HG03039 (cell line): Measurements from ENCODE around the gene NXN.

Experiments used
- ATAC-seq: cut with Tn5 transposase; IDR thresholded peaks from one replicate; pipeline ENCODE4 v1.9.1; 2021; ENCODE audit warnings: mild to moderate bottlenecking, moderate library complexity; ENCODE audit not compliant: unreplicated experiment

NXN gene

DNA sequence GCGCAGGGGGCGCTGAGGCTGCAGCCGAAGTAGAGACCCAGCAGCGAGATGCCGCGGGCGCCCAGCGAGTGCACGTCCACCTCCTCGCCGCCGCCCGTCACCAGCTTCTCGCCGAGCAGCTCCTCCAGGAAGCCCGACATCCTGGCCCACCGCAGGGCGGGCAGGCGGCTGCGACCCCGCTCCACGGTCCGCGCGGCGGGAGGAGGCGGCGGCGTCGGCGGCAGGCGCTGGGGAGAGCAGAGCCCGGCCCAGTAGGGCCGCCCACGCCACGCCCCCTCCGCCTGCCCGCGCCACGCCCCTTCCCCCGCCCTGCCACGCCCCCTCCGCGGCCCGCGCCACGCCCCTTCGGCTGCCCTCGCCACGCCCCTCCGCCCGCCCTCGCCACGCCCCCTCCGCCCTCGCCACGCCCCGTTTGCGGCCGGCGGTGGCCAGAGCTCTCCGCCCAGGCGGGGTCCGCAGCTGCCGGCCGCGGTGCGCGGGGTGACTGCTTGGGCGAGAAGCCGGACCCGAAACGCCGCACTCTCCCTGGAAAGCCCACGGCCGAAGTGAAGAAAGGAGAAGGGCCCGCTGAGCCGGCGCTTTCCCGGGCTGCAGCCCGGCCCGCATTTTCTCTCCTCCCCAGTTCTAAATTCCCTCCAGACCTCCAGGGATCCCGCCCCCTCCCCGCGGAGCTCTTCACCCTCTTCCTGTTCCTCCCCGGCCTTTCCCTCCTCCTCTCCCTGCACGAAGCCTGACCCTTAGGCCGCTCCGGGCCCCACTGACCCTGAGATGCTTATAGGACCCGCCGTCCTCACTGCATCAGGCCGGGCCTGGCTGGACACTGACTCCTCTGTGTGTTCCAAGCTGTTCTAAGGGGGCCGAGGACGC lies at the start of gene NXN:
TSS of gene NXN (minus strand) at position 238 of the 867 bp plus-strand sequence.
- peak; percentile 59 for ATAC-seq

DNA sequence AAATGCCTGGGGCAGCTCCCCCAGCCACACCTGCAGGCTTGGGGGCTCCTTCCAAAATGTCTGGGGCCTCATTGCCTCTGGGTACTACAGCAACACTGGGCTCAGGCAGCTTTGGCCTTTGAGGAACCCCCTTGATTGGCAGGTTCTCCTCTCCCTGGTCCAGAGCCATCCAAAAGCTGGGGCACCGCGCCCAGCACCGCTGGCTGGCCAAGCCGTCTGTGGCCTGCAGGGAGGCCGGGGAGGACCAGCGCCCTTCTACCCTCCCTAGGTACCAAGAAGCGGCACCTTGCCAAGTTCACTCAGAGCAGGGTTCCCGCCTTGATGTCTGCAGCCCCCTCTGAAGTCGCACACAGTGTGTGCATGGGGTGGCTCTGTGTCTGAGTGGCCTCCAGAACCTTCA lies 47.5 kb upstream of the NXN start:
- ATAC-seq = no peak

DNA sequence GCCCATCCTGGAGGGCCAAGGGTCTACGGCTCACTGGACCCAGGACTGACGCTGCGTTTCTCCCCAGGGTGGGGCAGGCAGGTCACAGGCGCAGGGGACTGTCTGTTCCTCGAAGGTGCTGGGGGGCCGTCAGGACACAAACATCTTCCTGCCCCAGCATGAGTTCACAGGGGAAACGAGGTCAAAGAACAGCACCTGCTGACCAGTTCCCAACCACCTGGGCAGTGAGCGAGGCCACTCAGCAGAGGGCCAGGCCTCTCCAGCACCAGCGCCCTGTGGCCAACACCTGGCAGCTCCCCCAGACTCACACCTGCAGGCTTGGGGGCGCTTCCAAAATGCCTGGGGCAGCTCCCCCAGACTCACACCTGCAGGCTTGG lies 47.0 kb upstream of the NXN start:
- no peak for ATAC-seq

DNA sequence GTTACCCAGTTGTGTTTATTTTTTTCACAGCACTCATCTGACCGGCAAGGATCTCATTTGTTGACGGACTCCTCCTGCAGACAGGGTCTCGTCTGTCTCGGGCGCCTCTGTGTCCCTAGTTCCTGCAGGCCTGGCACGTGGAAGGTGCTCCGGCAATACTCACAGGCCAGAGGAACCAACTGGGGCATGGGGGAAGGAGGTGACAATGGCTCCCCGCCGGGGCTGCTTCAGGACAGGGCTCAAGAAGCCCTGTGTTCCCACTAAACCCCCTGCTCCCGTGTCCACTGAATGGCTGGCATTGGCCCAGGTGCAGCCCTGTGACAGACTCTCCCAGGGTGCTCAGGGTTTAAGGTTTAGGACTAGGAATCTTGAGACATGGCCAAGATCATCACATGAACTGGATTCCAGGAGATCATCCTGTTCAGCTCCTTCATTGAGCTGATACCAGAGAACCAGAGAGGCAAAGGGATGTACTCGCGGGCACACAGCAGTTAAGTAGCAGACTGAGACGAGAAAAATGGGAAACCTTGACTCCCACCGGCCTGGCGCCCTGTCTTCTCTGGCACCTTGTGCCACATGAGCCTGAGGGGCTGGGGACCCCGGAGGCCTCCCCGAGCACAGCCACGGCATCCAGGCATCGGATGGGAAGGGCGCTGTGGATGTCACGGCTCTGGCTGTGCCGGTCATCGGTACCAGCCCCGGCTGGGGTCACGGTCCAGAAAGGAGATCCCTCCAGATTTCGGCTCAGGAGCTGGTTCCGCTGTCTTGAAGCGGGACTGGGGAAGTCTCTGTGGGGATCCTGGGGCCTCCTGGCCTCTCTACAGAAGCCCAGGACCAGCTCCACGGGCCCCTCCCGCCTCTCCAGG lies 46.4 kb upstream of the NXN start:
- ATAC-seq = no peak

DNA sequence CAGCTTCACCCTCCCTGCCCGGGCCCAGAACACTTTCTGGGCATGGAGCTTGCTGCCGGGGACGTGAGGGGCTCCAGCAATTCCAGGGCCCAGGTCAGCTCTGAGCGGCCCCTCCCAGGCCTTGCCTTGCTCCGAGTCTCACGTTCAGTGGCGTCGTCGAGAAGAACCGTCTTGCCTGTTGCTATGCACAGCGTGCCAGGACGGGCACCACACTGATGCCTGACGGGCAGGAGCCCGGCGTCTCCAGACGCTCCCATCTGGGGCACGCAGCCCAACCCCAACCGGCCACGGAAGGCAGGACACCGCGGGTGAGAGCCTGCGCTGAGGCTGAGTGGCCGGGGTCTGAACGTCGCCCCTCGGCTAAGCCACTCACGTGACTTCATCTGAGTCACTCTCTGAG lies 44.5 kb upstream of the NXN start:
- ATAC-seq = no peak

DNA sequence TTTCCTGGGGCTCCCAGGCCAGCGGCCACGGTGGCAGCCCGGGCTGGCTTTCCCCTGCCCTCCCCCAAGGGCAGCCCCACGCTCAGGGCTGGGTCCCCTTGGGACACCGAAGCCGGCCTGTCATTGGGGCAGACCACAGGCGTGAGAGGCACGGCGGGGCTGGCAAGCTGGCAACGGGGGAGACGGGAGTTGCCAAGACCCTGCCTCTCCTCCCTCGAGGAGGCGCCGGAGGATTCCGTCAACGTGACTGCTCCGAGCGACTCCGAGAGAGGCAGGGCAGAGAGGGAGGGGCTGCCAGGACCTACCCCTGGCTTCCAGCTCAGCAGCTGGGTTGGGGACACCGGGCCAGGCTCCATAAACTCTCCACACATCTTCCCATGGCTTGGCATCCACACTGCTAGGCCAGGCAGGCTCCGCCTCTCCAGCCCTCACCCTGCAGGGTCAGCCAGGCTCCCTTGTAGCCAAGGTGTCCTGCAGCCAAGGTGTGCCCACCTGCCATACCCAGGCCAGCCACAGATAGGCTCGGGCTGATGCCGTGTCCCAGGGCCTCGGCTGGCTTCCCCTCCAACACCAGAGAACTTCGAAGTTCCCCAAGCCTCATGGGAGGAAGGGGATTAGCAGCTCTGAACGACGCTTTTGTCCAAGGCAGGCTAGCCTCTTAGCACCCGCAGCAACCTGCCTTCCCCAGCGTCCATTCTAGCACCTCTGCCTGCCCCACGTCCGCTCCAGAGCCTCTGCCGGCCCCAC lies 42.9 kb upstream of the NXN start:
- no peak for ATAC-seq

DNA sequence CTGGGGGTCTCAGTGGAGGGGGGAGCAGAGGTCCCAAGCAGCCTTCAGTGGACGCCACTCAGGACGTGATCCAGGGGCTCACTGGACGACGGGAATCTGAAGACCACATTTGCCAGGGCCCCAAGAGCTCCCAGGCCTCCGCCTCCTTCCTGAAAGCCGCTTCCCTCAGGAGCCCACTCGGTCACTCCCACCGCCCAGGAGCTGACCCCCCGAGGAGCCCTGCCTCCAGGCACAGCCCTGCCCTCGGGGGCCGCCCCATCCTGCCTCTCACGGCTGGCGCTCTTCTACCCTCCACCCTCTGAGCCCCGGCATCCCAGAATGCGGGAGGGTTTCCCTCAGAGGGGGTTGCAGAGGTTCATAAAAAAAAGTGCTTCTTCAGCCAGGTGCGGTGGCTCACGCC lies 41.6 kb upstream of the NXN start:
- no peak for ATAC-seq

DNA sequence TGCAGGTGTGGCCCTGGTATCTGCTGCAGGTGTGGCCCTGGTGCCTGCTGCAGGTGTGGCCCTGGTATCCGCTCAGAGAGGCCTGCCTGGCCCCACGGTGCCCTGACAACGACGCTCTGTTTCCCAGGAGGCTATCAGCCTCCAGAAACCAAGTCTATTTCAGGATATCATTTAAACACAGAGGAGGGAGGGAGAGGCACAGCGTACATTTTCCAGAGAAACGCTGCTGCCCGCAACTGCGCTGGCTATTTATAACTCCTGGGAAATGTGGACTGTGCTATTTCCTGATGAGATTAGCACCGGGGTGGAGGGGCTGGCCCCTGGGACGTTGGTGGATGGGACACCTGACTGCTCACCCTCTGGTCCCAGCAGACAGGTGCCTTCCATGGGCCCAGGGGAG lies 39.9 kb upstream of the NXN start:
- no peak for ATAC-seq

DNA sequence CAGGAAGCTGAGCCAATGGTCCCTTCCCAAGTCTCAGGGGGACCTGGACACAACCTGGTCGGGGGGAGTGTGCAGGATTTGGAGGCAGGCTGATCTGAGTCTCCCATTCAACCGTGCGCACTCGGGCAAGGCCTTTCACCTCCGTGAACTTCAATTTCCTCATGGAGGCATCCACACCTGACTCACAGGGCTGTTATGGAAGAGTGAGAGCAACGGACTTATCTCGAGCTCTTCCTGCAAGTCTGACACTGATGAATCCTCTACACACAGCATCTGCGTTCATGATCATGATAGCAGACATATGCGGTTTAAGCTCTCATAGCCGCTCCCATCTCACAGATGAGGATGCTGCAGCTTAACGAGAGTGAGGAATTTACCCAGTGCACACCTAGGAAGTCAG lies 39.0 kb upstream of the NXN start:
- no peak for ATAC-seq

DNA sequence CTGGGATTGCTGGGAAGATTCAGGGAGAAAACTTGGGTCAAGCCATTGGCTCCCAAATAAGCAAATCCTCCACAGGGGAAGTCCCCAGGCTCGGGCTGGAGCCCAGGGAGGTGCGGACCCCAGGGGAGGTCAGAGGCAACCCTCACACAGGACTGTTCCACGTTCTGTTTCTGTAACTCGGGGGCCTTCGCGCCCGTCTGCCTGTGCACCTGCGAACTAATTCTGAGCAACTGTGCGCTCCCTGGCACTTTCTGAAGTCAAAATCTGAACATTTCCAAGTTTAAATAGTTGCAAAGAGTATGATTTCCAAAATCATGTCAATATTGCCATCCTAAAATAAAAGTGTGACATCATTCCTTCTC lies 34.1 kb upstream of the NXN start:
- ATAC-seq = no peak

DNA sequence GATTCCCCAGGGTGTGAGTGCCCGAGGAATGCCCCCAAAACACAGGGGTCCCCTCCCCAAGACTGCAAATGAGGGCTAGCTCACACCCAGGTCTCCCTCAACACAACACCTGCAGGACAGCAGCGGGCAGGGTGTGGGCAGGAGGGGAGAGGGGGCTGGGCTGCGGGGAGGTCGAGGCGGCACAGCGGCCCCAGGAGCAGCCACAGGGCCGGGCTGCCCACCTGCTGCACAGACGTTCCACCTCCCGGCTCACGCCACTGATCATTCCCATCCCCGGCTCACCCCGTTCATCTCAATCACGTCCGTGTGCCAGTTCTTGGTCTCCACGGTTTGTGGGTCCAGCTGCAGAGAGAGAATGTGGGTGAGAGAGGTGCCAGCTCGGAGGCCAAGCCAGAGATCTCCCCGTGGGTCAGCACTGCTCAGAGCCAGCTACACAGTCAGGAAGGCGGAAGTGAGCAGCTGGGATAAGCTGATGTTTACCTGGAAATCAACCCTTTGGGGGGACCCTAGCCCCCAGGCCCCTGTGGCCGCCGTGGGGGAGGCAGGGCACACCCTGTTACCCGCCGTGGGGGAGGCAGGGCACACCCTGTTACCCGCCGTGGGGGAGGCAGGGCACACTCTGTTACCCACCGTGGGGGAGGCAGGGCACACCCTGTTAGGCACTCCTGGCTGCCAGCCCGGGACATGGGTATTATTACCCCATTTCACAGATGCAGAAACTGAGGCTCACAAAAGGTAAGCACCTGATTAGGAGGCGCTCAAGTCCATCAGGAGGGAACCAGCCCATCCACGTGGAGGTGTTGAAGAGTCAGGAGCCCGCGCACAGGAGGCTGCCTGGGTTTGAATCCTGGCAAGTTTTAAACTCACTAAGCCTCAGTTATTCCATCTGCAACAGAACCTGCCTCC lies 33.5 kb upstream of the NXN start:
- no peak for ATAC-seq

DNA sequence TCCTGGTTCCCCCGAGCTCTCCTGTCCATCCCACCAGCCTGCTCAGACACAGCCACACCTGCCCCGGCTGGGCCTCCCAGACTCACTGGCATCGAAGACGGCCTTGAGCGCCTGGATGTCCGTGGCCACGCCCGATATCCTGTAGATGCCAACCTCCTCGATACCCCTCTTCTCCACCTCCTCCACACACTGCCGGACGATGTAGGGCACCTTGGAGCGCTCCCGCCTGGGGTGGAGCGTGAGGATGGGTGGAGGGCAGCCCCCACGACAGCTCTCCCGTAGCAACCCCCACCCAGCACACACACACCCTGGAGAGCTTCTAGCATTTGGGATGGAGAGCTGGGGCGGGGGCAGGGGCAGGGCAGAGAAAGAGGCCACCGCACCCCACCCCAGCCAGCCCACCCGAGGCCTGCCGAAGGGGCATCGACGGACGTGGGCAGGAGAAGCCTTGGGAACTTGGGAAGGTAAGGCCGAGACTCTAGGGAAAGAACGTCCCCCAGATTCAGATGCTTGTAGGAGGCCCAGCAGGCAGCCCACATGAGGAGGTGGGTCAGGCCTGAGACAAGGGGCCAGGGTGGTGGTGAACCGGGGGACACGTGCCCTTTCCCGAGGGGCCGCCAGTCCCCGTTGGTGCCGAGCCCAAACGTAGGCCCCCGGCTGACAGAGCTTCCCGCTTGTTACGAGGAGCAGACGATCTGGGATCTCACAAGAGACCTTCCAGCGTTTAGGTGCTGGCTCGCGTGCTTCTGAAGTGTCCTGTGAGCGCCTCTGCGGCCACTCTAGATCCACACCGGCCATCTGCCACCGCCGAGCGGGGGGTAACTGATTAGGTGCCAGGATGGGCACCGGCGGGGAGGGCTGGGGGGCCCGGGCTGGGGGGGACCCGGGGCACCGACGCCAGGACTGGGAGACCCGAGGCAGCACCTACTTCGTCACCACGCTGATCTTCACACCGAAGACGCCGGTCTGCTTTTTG lies 32.5 kb upstream of the NXN start:
- no peak for ATAC-seq

DNA sequence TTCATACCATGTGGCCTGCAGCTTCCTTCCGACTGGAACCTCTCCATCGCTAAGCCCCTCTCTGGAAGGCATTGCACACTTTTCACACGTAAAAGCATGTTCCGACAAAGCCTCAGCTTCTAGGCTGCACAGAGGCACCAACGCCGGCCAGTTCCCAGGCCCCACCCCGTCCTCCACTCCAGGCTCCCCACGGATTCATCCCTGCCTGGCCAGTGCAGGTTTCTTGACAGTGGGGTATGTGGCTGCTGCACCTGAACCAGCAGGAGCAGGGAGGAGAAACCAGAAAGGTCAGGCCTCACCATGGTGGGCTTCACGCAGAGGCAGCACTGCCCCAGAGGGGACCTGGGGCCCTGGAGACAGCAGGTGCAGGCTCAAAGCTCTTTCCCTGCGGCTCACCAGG lies 31.6 kb upstream of the NXN start:
- no peak for ATAC-seq

DNA sequence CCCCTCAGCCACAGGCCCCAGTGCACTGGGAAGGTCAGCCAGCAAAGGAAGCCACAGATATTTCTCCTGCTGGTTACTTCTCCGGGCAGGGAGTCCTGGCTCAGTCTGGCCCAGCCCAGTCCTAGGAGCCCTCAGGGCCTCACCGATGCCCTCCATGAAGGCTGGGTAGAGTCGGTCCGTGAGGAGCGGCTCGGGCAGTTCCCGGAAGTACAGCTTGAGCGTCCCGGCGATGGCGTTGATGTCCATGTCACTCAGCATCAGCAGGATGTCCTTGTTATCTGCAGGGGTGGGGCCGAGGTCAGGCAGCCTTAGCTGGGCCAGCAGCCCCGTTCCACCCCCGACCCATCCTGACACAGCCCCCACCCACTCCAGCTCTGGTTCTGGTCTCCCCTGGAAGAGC lies 31.0 kb upstream of the NXN start:
- no peak for ATAC-seq

DNA sequence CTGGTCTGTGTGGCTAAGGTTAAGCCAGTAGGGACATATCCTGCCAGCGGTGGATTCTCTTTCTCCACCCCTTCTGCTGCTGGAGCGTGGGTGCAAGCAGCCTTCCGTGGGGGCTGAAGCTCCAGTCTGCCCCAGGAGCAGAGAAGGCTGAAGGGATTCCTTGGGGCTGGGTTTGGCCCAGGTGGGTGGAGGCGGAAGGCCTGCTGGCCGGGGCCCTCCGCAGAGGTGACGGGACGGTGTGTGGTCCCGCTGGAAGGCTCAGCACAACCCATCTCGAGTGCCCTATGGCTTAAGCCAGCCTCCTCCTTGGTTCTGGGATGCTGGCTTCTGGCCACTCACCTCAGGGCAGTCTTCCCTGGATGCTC lies 30.5 kb upstream of the NXN start:
- no peak for ATAC-seq

DNA sequence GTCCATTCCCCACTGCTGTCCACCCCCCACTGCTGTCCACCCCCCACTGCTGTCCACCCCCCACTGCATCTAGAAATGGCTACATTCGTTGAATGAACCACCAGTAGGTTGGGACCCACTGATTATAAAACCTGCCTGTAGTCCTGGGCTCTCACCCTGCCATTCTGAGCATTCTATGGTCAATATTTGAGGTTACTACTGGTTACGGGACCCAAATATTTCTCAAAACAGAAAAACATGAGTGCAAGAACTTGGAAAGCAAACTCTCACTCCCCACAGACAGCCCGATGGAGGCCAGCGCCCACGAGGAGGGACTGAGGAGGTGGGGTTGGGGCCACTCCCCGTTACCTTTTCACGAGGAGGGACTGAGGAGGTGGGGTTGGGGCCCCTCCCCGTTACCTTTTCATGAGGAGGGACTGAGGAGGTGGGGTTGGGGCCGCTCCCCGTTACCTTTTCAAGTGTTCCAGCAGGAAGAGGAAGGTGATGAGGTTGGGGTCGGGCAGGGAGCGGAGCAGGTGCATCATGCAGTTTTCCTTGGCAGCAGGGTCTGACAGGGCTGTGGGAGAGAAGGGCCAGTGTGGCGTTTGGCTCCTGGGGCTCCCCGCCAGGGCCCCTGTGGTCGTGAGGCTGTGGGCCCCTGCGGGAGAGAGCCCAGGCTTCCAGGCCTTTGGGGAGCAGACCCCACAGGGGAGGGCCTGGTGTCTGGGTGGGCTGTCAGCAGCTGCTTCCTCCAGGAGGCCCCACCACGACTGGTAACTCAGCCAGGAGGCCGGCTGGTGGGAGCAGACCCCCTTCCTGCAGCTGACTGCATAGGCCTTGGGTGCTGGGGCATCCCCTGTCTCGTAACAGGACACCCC lies 29.9 kb upstream of the NXN start:
- ATAC-seq = no peak

DNA sequence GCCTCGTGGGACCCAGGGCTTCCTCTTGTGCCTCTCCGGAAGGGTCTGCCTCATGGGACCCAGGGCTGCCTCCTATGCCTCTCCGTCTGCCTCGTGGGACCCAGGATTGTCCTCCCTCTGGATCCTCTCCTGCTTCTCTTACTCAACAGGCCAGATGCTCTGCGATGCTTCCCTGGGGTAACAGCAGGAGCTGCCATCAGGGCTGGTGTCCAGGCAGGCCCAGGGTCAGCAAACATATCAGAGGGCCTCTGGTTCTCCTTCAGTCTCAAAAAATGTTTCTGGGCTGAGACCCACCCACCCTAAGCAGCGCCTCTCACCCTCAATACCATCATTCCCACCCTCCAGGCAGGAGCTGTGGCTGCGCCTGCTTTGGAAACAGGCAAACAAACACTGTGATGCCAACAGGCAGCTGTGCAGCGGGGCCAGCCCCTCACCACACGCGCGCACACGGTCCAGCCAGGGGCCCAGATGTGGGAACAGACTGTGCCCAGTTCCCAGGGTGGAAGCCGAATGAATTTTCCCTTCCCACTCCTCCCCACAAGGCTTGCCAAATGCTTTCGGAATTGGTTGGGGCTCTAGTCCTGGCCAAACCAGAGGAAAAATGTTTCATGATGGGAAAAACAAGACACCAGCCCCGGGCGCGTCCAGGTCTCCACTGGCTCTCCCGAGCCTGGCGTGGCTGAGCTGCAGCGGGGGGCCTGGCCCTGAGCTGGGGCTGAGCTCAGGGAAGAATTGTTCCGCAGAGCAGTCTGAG lies 28.6 kb upstream of the NXN start:
- no peak for ATAC-seq
